Lung (tissue), 12 donors: ENCODE data around the gene AP1AR. TPM values are rescaled to one million over a fixed set of nuclear protein-coding genes. Genes with fewer than 3 reads are reported as not detected.

Experiments
- ATAC-seq: fragments of 200-7000 bp; cut with Tn5 transposase; one replicate; pipeline ENCODE4 v1.9.1; 2020; ENCODE audit warnings: moderate number of reproducible peaks; ENCODE audit not compliant: insufficient read depth, low FRiP score
- DNase-seq, 3 donors: peaks; one replicate each; pipeline ENCODE4 v3.0.0-alpha.2; 2013 to 2017
- H3K27ac ChIP-seq, 2 donors: one replicate each; pipeline ENCODE4 v1.5.1; 2013; ENCODE audit warnings: mild to moderate bottlenecking in 2 of 2, moderate library complexity in 2 of 2, control low read depth in 1 of 2, inconsistent platforms in 1 of 2, low read depth in 1 of 2, low read length in 1 of 2
- H3K27me3 ChIP-seq, 3 donors: one replicate each; pipeline ENCODE4 v1.5.1; 2013; ENCODE audit warnings: low read length in 2 of 3; ENCODE audit not compliant: control insufficient read depth in 3 of 3, insufficient read depth in 3 of 3
- H3K36me3 ChIP-seq, 4 donors: one replicate each; pipeline ENCODE4 v1.5.1; 2013; ENCODE audit warnings: low read length in 4 of 4, mild to moderate bottlenecking in 1 of 4, moderate library complexity in 1 of 4; ENCODE audit not compliant: control insufficient read depth in 4 of 4, insufficient read depth in 4 of 4
- H3K4me1 ChIP-seq, 5 donors: one replicate each; pipeline ENCODE4 v1.5.1; 2013; ENCODE audit warnings: low read length in 5 of 5, mild to moderate bottlenecking in 2 of 5, moderate library complexity in 1 of 5; ENCODE audit not compliant: control insufficient read depth in 5 of 5, insufficient read depth in 5 of 5
- H3K4me3 ChIP-seq: one replicate; pipeline ENCODE4 v1.5.1; 2013; ENCODE audit warnings: mild to moderate bottlenecking, control low read depth, moderate library complexity
- H3K9ac ChIP-seq, 2 donors: one replicate each; pipeline ENCODE4 v1.5.1; 2013; ENCODE audit warnings: low read length in 2 of 2, control low read depth in 1 of 2; ENCODE audit not compliant: insufficient read depth in 1 of 2
- H3K9me3 ChIP-seq, 4 donors: one replicate each; pipeline ENCODE4 v1.5.1; 2013; ENCODE audit warnings: low read length in 3 of 4, mild to moderate bottlenecking in 1 of 4, moderate library complexity in 1 of 4; ENCODE audit not compliant: control insufficient read depth in 4 of 4, insufficient read depth in 3 of 4
- CTCF ChIP-seq: IDR thresholded peaks from 2 replicates; pipeline ENCODE4 v1.5.1; 2012; ENCODE audit warnings: mild to moderate bottlenecking; ENCODE audit errors: control extremely low read depth, extremely low read depth
- WGBS, 2 donors: extraction: QIAGEN DNeasy Blood & Tissue Kit; methylation state at CpG; one replicate each; pipeline ENCODE4 v1.1.7; 2013; 5-methylcytosine and 5-hydroxymethylcytosine counted together
- polyA plus RNA-seq, 2 donors: library from polyadenylated mRNA; stranded (reverse); fragments of 200-250 nt; gene quantifications; one replicate each; pipeline ENCODE4 v1.2.1, GENCODE V29; 2013
- total RNA-seq, 2 donors: library from RNA; depleted of rRNA in 1 of 2; stranded (reverse); fragments of >200 nt in 1 of 2; gene quantifications; one replicate each; pipeline ENCODE4 v1.2.1, GENCODE V29; 2014 to 2021
- donor health status: control.
- donor health status: control.
- donor health status: Bipolar disorder and iron deficiency.
- donor health status: healthy.
- donor health status: DM: yes; HTN: yes; CAD: no.

Gene AP1AR
- total and polyA plus RNA-seq, 4 donors = 12.8 to 25.7 (median 19.2) TPM

- H3K4me1 ChIP-seq = peaks cover 0 to 5% (median 0%) of the 10 kb centered on the region in 5 donors
- H3K36me3 ChIP-seq = peaks cover 2 to 8% (median 6%) of the 10 kb centered on the region in 4 donors
- H3K27ac ChIP-seq = no peak overlapping the region
- H3K4me3 ChIP-seq = no peak overlapping the region
- DNase-seq (no peak), ATAC-seq (no peak)
- no peak overlapping the region for H3K9ac ChIP-seq
- 72 to 88% methylated on average over 2 of the region's 2 CpGs for WGBS, 2 donors
- H3K9me3 ChIP-seq = no peaks in the 10 kb centered on the region
- no peaks in the 10 kb centered on the region for H3K27me3 ChIP-seq
- TF ChIP-seq CTCF = no peak
These were observed 25.5 kb downstream of the AP1AR start for GRCh38 chr4:112257098-112257497.

GRCh38 chr4:112266823-112267222, 35.2 kb downstream of the AP1AR start:
- Histone ChIP-seq H3K4me1 (peaks cover 0 to 1% (median 0%) of the 10 kb centered on the region in 5 donors), H3K9ac (no peak overlapping the region), H3K36me3 (peaks cover 0 to 7% (median 2%) of the 10 kb centered on the region in 4 donors), H3K27ac (no peak overlapping the region), H3K27me3 (no peaks in the 10 kb centered on the region), H3K4me3 (no peak overlapping the region), H3K9me3 (no peaks in the 10 kb centered on the region)
- TF ChIP-seq CTCF = no peak
- ATAC-seq (no peak), DNase-seq (peak in 2 of 3 donors; percentile 20 to 44)
- 70 to 81% methylated on average over 2 of the region's 2 CpGs for WGBS, 2 donors

GRCh38 chr4:112270051-112270450, 38.5 kb downstream of the AP1AR start:
- WGBS, 2 donors = 92 to 100% methylated on average over 1 of the region's 1 CpG
- peaks cover 0 to 3% (median 0%) of the 10 kb centered on the region in 5 donors for H3K4me1 ChIP-seq
- no peaks in the 10 kb centered on the region for H3K9me3 ChIP-seq
- no peak overlapping the region for H3K4me3 ChIP-seq
- ATAC-seq = no peak
- no peaks in the 10 kb centered on the region for H3K27me3 ChIP-seq
- TF ChIP-seq CTCF = no peak
- H3K27ac ChIP-seq = no peak overlapping the region
- no peak overlapping the region for H3K9ac ChIP-seq
- peaks cover 0 to 4% (median 0%) of the 10 kb centered on the region in 4 donors for H3K36me3 ChIP-seq
- no peak for DNase-seq
